ENCODE results near the gene GDPGP1.
A peak's percentile ranks its signal among the peaks of the same experiment; 100 is the strongest.

The GDPGP1 gene

GRCh38 chr15:90266061-90266431, 32.0 kb downstream of the GDPGP1 start:
- DNase-seq (ENCODE audit: low read depth in 1 of 2, low spot score in 1 of 2): peak in 1 of 2 experiments; percentile 29
- H3K4me3 ChIP-seq (replicated peaks; ENCODE audit: insufficient read depth, low read length): peak overlapping the region; percentile 81
- no peak for TF ChIP-seq POLR2AphosphoS5 (IDR thresholded peaks at IDR 0.05; ENCODE audit: low read depth)
- no peak for TF ChIP-seq CTCF (IDR thresholded peaks at IDR 0.05; ENCODE audit: insufficient read depth, low read length)
- no peak for TF ChIP-seq GABPA (IDR thresholded peaks at IDR 0.05; ENCODE audit: low read depth)
- TF ChIP-seq REST (IDR thresholded peaks at IDR 0.05; ENCODE audit: insufficient replicate concordance, low read depth): no peak
- TF ChIP-seq SPI1 (IDR thresholded peaks at IDR 0.05; ENCODE audit: borderline replicate concordance, low read depth): no peak
- peak overlapping the region; percentile 94 for H3K27ac ChIP-seq (replicated peaks)
- H3K27me3 ChIP-seq (ENCODE audit: insufficient read depth, poor library complexity, severe bottlenecking): no peaks in the 10 kb centered on the region

- peak overlapping the region; percentile 81 for H3K4me3 ChIP-seq (replicated peaks; ENCODE audit: insufficient read depth, low read length)
- TF ChIP-seq CTCF (IDR thresholded peaks at IDR 0.05; ENCODE audit: insufficient read depth, low read length) (no peak), POLR2AphosphoS5 (IDR thresholded peaks at IDR 0.05; ENCODE audit: low read depth) (no peak), SPI1 (IDR thresholded peaks at IDR 0.05; ENCODE audit: borderline replicate concordance, low read depth) (no peak), REST (IDR thresholded peaks at IDR 0.05; ENCODE audit: insufficient replicate concordance, low read depth) (no peak), GABPA (IDR thresholded peaks at IDR 0.05; ENCODE audit: low read depth) (no peak)
- no peaks in the 10 kb centered on the region for H3K27me3 ChIP-seq (ENCODE audit: insufficient read depth, poor library complexity, severe bottlenecking)
- peak in 1 of 2 experiments; percentile 12 for DNase-seq (ENCODE audit: low read depth in 1 of 2, low spot score in 1 of 2)
- peak overlapping the region; percentile 94 for H3K27ac ChIP-seq (replicated peaks)
Observed at GRCh38 chr15:90266485-90266884, 32.5 kb downstream of the GDPGP1 start.

GRCh38 chr15:90268415-90268814, 34.4 kb downstream of the GDPGP1 start:
- Histone ChIP-seq H3K27ac (replicated peaks) (no peak overlapping the region), H3K27me3 (ENCODE audit: insufficient read depth, poor library complexity, severe bottlenecking) (no peaks in the 10 kb centered on the region), H3K4me3 (replicated peaks; ENCODE audit: insufficient read depth, low read length) (no peak overlapping the region)
- no peak for DNase-seq (ENCODE audit: low read depth in 1 of 2, low spot score in 1 of 2)
- TF ChIP-seq POLR2AphosphoS5 (IDR thresholded peaks at IDR 0.05; ENCODE audit: low read depth) (no peak), GABPA (IDR thresholded peaks at IDR 0.05; ENCODE audit: low read depth) (no peak), REST (IDR thresholded peaks at IDR 0.05; ENCODE audit: insufficient replicate concordance, low read depth) (no peak)

Data from HL-60 (cell line).